H9 (cell line): ENCODE measurements around the gene ZNF396. TPM values are rescaled to one million over a fixed set of nuclear protein-coding genes. Genes with fewer than 3 reads are reported as not detected.

ENCODE experiments used
- DNase-seq: peaks from one replicate; pipeline ENCODE4 v3.0.0-alpha.2; 2017
- H2AFZ ChIP-seq: one replicate; pipeline ENCODE4 v1.6.1; 2013; ENCODE audit warnings: mild to moderate bottlenecking, low read length, control low read depth, moderate library complexity
- H2AK5ac ChIP-seq: 2 replicates; pipeline ENCODE4 v1.6.1; 2013; ENCODE audit warnings: low read length, control low read depth, mixed read lengths; ENCODE audit not compliant: insufficient read length
- H2BK120ac ChIP-seq: one replicate; pipeline ENCODE4 v1.6.1; 2013; ENCODE audit warnings: low read depth, mild to moderate bottlenecking, low read length, control low read depth, inconsistent platforms; ENCODE audit not compliant: poor library complexity, severe bottlenecking
- H2BK12ac ChIP-seq: 2 replicates; pipeline ENCODE4 v1.6.1; 2013; ENCODE audit warnings: low read length, control low read depth, mixed read lengths, low read depth; ENCODE audit not compliant: insufficient read length
- H2BK15ac ChIP-seq: 2 replicates; pipeline ENCODE4 v1.6.1; 2013; ENCODE audit warnings: low read depth, low read length, control low read depth
- H2BK20ac ChIP-seq: one replicate; pipeline ENCODE4 v1.6.1; 2013; ENCODE audit warnings: low read depth, mild to moderate bottlenecking, low read length, control low read depth, inconsistent platforms; ENCODE audit not compliant: poor library complexity, severe bottlenecking
- H2BK5ac ChIP-seq: 2 replicates; pipeline ENCODE4 v1.6.1; 2013; ENCODE audit warnings: low read length, control low read depth, mixed read lengths; ENCODE audit not compliant: insufficient read length
- H3K14ac ChIP-seq: 2 replicates; pipeline ENCODE4 v1.6.1; 2013; ENCODE audit warnings: low read length, control low read depth; ENCODE audit not compliant: insufficient read depth
- H3K18ac ChIP-seq: 2 replicates; pipeline ENCODE4 v1.6.1; 2013; ENCODE audit warnings: low read depth, mild to moderate bottlenecking, mixed read lengths, low read length, control low read depth; ENCODE audit not compliant: insufficient read length
- H3K23ac ChIP-seq: 2 replicates; pipeline ENCODE4 v1.6.1; 2013; ENCODE audit warnings: low read length, control low read depth, mixed read lengths, low read depth; ENCODE audit not compliant: insufficient read length
- H3K23me2 ChIP-seq: 2 replicates; pipeline ENCODE4 v1.6.1; 2013; ENCODE audit warnings: low read depth, mild to moderate bottlenecking, mixed read lengths, low read length, control low read depth; ENCODE audit not compliant: insufficient read length, poor library complexity, severe bottlenecking
- H3K27ac ChIP-seq: 2 replicates; pipeline ENCODE4 v1.5.1; 2013; ENCODE audit warnings: low read length, control low read depth, mixed read lengths, low read depth; ENCODE audit not compliant: insufficient read length
- H3K27me3 ChIP-seq: 2 replicates; pipeline ENCODE4 v1.6.1; 2013; ENCODE audit warnings: low read length, control low read depth, inconsistent platforms; ENCODE audit not compliant: insufficient read depth
- H3K4ac ChIP-seq: 2 replicates; pipeline ENCODE4 v1.6.1; 2013; ENCODE audit warnings: low read depth, mild to moderate bottlenecking, control low read depth, inconsistent platforms, low read length, moderate library complexity
- H3K4me1 ChIP-seq: 2 replicates; pipeline ENCODE4 v1.6.1; 2013; ENCODE audit warnings: low read length, control low read depth, inconsistent platforms; ENCODE audit not compliant: insufficient read depth
- H3K4me2 ChIP-seq: 2 replicates; pipeline ENCODE4 v1.6.1; 2013; ENCODE audit warnings: low read length, control low read depth, mixed read lengths; ENCODE audit not compliant: insufficient read length, insufficient read depth
- H3K56ac ChIP-seq: 2 replicates; pipeline ENCODE4 v1.6.1; 2013; ENCODE audit warnings: low read depth, mild to moderate bottlenecking, mixed read lengths, low read length, control low read depth; ENCODE audit not compliant: insufficient read length
- H3K79me1 ChIP-seq: 2 replicates; pipeline ENCODE4 v1.6.1; 2013; ENCODE audit warnings: low read depth, mild to moderate bottlenecking, moderate library complexity, low read length, control low read depth, inconsistent platforms; ENCODE audit not compliant: insufficient read depth, poor library complexity, severe bottlenecking
- H3K79me2 ChIP-seq: 2 replicates; pipeline ENCODE4 v1.6.1; 2013; ENCODE audit warnings: low read length, control low read depth, inconsistent platforms; ENCODE audit not compliant: insufficient read depth
- H3K9ac ChIP-seq: 2 replicates; pipeline ENCODE4 v1.6.1; 2013; ENCODE audit warnings: low read length, control low read depth, mixed read lengths; ENCODE audit not compliant: insufficient read length; ENCODE audit errors: extremely low read depth
- H3K9me3 ChIP-seq: one replicate; pipeline ENCODE4 v1.6.1; 2013; ENCODE audit warnings: low read depth, low read length, inconsistent platforms; ENCODE audit not compliant: control insufficient read depth
- H3T11ph ChIP-seq: one replicate; pipeline ENCODE4 v1.6.1; 2013; ENCODE audit warnings: mild to moderate bottlenecking, low read length, control low read depth, inconsistent platforms
- H4K20me1 ChIP-seq: one replicate; pipeline ENCODE4 v1.6.1; 2013; ENCODE audit not compliant: control insufficient read depth, insufficient read length, insufficient read depth
- H4K5ac ChIP-seq: 2 replicates; pipeline ENCODE4 v1.6.1; 2013; ENCODE audit warnings: low read depth, mild to moderate bottlenecking, mixed read lengths, low read length, control low read depth; ENCODE audit not compliant: insufficient read length
- H4K8ac ChIP-seq: replicated peaks from 2 replicates; pipeline ENCODE4 v1.6.1; 2013; ENCODE audit warnings: low read length, control low read depth, mixed read lengths, low read depth; ENCODE audit not compliant: insufficient read length
- H4K91ac ChIP-seq: 2 replicates; pipeline ENCODE4 v1.6.1; 2013; ENCODE audit warnings: low read depth, mild to moderate bottlenecking, moderate library complexity, mixed read lengths, low read length, control low read depth; ENCODE audit not compliant: insufficient read length
- H3K27ac Mint-ChIP-seq, 3 experiments: 2 replicates in 2 of 3; 3 replicates in 1 of 3; pipeline ENCODE4 v1.8.0; 2020 to 2021; ENCODE audit warnings: mixed read lengths in 3 of 3, mild to moderate bottlenecking in 1 of 3, moderate library complexity in 1 of 3
- H3K27me3 Mint-ChIP-seq: 2 replicates; pipeline ENCODE4 v1.8.0; 2021; ENCODE audit warnings: low read depth, mild to moderate bottlenecking, moderate library complexity, mixed read lengths
- H3K36me3 Mint-ChIP-seq, 3 experiments: 2 replicates in 2 of 3; 3 replicates in 1 of 3; pipeline ENCODE4 v1.8.0; 2020 to 2021; ENCODE audit warnings: low read depth in 3 of 3, mixed read lengths in 3 of 3; ENCODE audit not compliant: insufficient read depth in 1 of 3
- H3K4me1 Mint-ChIP-seq, 2 experiments: 2 replicates each; pipeline ENCODE4 v1.8.0; 2020; ENCODE audit warnings: mixed read lengths in 2 of 2
- H3K4me3 Mint-ChIP-seq, 2 experiments: 2 replicates in 1 of 2; 3 replicates in 1 of 2; pipeline ENCODE4 v1.8.0; 2020 to 2021; ENCODE audit warnings: mild to moderate bottlenecking in 2 of 2, mixed read lengths in 2 of 2, moderate library complexity in 1 of 2
- H3K9me3 Mint-ChIP-seq, 2 experiments: 2 replicates in 1 of 2; 3 replicates in 1 of 2; pipeline ENCODE4 v1.8.0; 2020; ENCODE audit warnings: mild to moderate bottlenecking in 2 of 2, mixed read lengths in 2 of 2, moderate library complexity in 1 of 2
- CTCF ChIP-seq: fragments of 200-600 bp; sonication (generic); conservative IDR thresholded peaks from 3 replicates; pipeline ENCODE4 v1.8.0; 2021; ENCODE audit warnings: antibody characterized with exemption, mild to moderate bottlenecking
- WGBS: extraction: QIAGEN DNeasy Blood & Tissue Kit; methylation state at CpG from one replicate; pipeline ENCODE4 v1.1.7; 2013; ENCODE audit warnings: missing lambda C conversion rate, low lambda C conversion rate, mixed read lengths; ENCODE audit not compliant: insufficient read length; ENCODE audit errors: extremely low coverage; 5-methylcytosine and 5-hydroxymethylcytosine counted together
- total RNA-seq: library from RNA; stranded (reverse); gene quantifications from 2 replicates; pipeline ENCODE4 v1.2.1, GENCODE V29; 2021

ZNF396 gene
- total RNA-seq, 1 experiment from 2014 or later = 1.2 TPM

GRCh38 chr18:35407871-35408481 lies 30.8 kb upstream of the ZNF396 start:
- no CpG with 5 or more reads among the region's 5 CpGs for WGBS
- H2BK15ac ChIP-seq = no peak overlapping the region
- H3K18ac ChIP-seq = no peak overlapping the region
- Mint-ChIP-seq H3K27ac (no peak overlapping the region), H3K4me1 (peaks cover 9 to 16% of the 10 kb centered on the region in 2 experiments; a peak in 3 of 4 replicates), H3K27me3 (peaks cover 5% of the 10 kb centered on the region), H3K9me3 (no peaks in the 10 kb centered on the region; a peak in 1 of 5 replicates), H3K36me3 (no peaks in the 10 kb centered on the region), H3K4me3 (no peak overlapping the region)
- H3K4me2 ChIP-seq = no peak overlapping the region
- no peak for DNase-seq
- no peak overlapping the region for H2BK20ac ChIP-seq
- peak; percentile 86 for TF ChIP-seq CTCF
- H3K4me1 ChIP-seq = no peaks in the 10 kb centered on the region
- H4K20me1 ChIP-seq = no peaks in the 10 kb centered on the region
- H3K4ac ChIP-seq = no peak overlapping the region
- H4K8ac ChIP-seq = no peak overlapping the region
- no peak overlapping the region for H2AK5ac ChIP-seq
- no peak overlapping the region for H4K5ac ChIP-seq
- H2BK5ac ChIP-seq = no peak overlapping the region
- no peak overlapping the region for H3K9ac ChIP-seq
- H2BK12ac ChIP-seq = no peak overlapping the region
- H3K27me3 ChIP-seq = no peaks in the 10 kb centered on the region
- H4K91ac ChIP-seq = no peak overlapping the region
- no peak overlapping the region for H3K14ac ChIP-seq
- H3K23ac ChIP-seq = no peak overlapping the region
- H2BK120ac ChIP-seq = no peak overlapping the region
- H3K79me2 ChIP-seq = no peaks in the 10 kb centered on the region
- no peaks in the 10 kb centered on the region for H3K79me1 ChIP-seq
- no peak overlapping the region for H3K56ac ChIP-seq
- no peaks in the 10 kb centered on the region for H3K23me2 ChIP-seq
- peak overlapping the region; percentile 84 for H2AFZ ChIP-seq
- no peak overlapping the region for H3K27ac ChIP-seq
- H3K9me3 ChIP-seq = no peaks in the 10 kb centered on the region
- no peak overlapping the region for H3T11ph ChIP-seq
